K562 (cell line): ENCODE data around the gene ZWINT. TPM values are rescaled to one million over a fixed set of nuclear protein-coding genes. Genes with fewer than 3 reads are reported as not detected.

Experiments
- ATAC-seq: fragments of 200-7000 bp; cut with Tn5 transposase; 3 replicates; pipeline ENCODE4 v1.9.1; 2020; ENCODE audit warnings: moderate library complexity
- BruUV-seq: library from RNA; stranded (reverse); fragments of 400-500 nt; replicated peaks from 2 replicates; lab custom pipeline; 2021; lab: Mats Ljungman, UMichigan
- CTCF ChIA-PET: fragments of 300-600 bp; formaldehyde crosslinking; extraction: SDS; loops from one replicate; lab custom pipeline; 2021; ENCODE audit warnings: low intra/inter-chr PET ratio; lab: Yijun Ruan, JAX
- POLR2A ChIA-PET: fragments of 300-600, 350-650 bp; sonication (Branson Sonifier 250); formaldehyde crosslinking; extraction: SDS; loops from one replicate; lab custom pipeline; 2021; ENCODE audit warnings: antibody characterized with exemption, inconsistent platforms; lab: Yijun Ruan, JAX
- DNase-seq, 4 experiments: peaks; one replicate each; pipeline versions ENCODE4 v3.0.0 to v3.0.0-alpha.2; 2011 to 2018; ENCODE audit warnings: low spot score in 3 of 4, mixed read lengths in 3 of 4; ENCODE audit errors: extremely low read depth in 1 of 4
- FAIRE-seq: peaks from 2 replicates; lab custom pipeline; 2011; peaks lifted over from hg19 to GRCh38; lab: Jason Lieb, UNC
- H2AFZ ChIP-seq: 2 replicates; pipeline ENCODE4 v1.6.0; 2011; ENCODE audit warnings: low read depth, low read length, control low read depth, inconsistent platforms
- H3K27ac ChIP-seq: fragments of 200-600 bp; 3 replicates; pipeline ENCODE4 v1.8.0; 2011; ENCODE audit warnings: low read depth, mild to moderate bottlenecking, control low read depth, inconsistent platforms, low read length, moderate library complexity, mixed read lengths; ENCODE audit errors: extremely low read depth
- H3K27me3 ChIP-seq, 2 experiments: fragments of 300-600 bp in 1 of 2; 2 replicates in 1 of 2; 3 replicates in 1 of 2; pipeline versions ENCODE4 v1.6.0 to v1.8.0; 2011; ENCODE audit warnings: inconsistent platforms in 2 of 2, low read length in 2 of 2, mild to moderate bottlenecking in 1 of 2, mixed read lengths in 1 of 2, moderate library complexity in 1 of 2; ENCODE audit not compliant: control insufficient read depth in 2 of 2, insufficient read depth in 2 of 2
- H3K36me3 ChIP-seq: fragments of 300-600 bp; 3 replicates; pipeline ENCODE4 v1.8.0; 2011; ENCODE audit warnings: mild to moderate bottlenecking, low read length, inconsistent platforms; ENCODE audit not compliant: control insufficient read depth, insufficient read depth
- H3K4me1 ChIP-seq, 2 experiments: fragments of 200-600 bp in 1 of 2; replicated peaks in 1 of 2; 2 replicates in 1 of 2; 3 replicates in 1 of 2; pipeline versions ENCODE4 v1.5.1 to v1.8.0; 2011; ENCODE audit warnings: inconsistent platforms in 2 of 2, low read length in 2 of 2, mild to moderate bottlenecking in 1 of 2, mixed read lengths in 1 of 2, moderate library complexity in 1 of 2; ENCODE audit not compliant: control insufficient read depth in 2 of 2, insufficient read depth in 2 of 2
- H3K4me2 ChIP-seq: 2 replicates; pipeline ENCODE4 v1.6.1; 2011; ENCODE audit warnings: low read length, control low read depth, inconsistent platforms, mixed read lengths; ENCODE audit not compliant: insufficient read depth
- H3K4me3 ChIP-seq: fragments of 200-600 bp; sonication (generic), shearing (Covaris generic); 2 replicates; pipeline ENCODE4 v1.5.1; 2016; ENCODE audit warnings: control low read depth, inconsistent platforms
- H3K79me2 ChIP-seq: fragments of 200-600 bp; 3 replicates; pipeline ENCODE4 v1.8.0; 2011; ENCODE audit warnings: low read length, inconsistent platforms; ENCODE audit not compliant: control insufficient read depth, insufficient read depth
- H3K9ac ChIP-seq, 2 experiments: 2 replicates each; pipeline versions ENCODE4 v1.6.0 to v1.6.1; 2011; ENCODE audit warnings: low read depth in 2 of 2, low read length in 2 of 2, control low read depth in 1 of 2, inconsistent platforms in 1 of 2, mild to moderate bottlenecking in 1 of 2, mixed read lengths in 1 of 2; ENCODE audit not compliant: insufficient read depth in 1 of 2
- H3K9me1 ChIP-seq: one replicate; pipeline ENCODE4 v1.6.0; 2011; ENCODE audit warnings: inconsistent platforms, mild to moderate bottlenecking, low read length, moderate library complexity; ENCODE audit not compliant: control insufficient read depth, insufficient read depth
- H3K9me3 ChIP-seq: replicated peaks from 2 replicates; pipeline ENCODE4 v1.5.1; 2011; ENCODE audit warnings: low read depth, low read length, inconsistent platforms; ENCODE audit not compliant: control insufficient read depth, insufficient read depth
- H4K20me1 ChIP-seq: replicated peaks from 2 replicates; pipeline ENCODE4 v1.6.1; 2011; ENCODE audit warnings: low read length, inconsistent platforms, mixed read lengths; ENCODE audit not compliant: control insufficient read depth, insufficient read depth
- C11orf30 ChIP-seq: fragments of 450-650 bp; IDR thresholded peaks from 2 replicates; pipeline ENCODE4 v1.6.1; 2016; ENCODE audit warnings: low read depth, mild to moderate bottlenecking
- HDAC6 ChIP-seq: IDR thresholded peaks from 2 replicates; pipeline ENCODE4 v1.6.1; 2012; ENCODE audit warnings: low read depth, mild to moderate bottlenecking, control low read depth, inconsistent platforms, low read length, moderate library complexity
- HLTF ChIP-seq: fragments of 450-650 bp; IDR thresholded peaks from 2 replicates; pipeline ENCODE4 v1.6.1; 2016
- MCM5 ChIP-seq: fragments of 450-650 bp; IDR thresholded peaks from 2 replicates; pipeline ENCODE4 v1.6.1; 2016; ENCODE audit warnings: low read depth
- MECOM ChIP-seq: fragments of 250-450 bp; sonication (Bioruptor Pico); IDR thresholded peaks from 2 replicates; pipeline ENCODE4 v1.8.0; 2022; ENCODE audit warnings: inconsistent platforms
- NR0B1 ChIP-seq: fragments of 450-650 bp; IDR thresholded peaks from one replicate; pipeline ENCODE4 v1.6.1; 2018; ENCODE audit warnings: mild to moderate bottlenecking, moderate library complexity; ENCODE audit not compliant: partially characterized antibody
- RBFOX2 ChIP-seq: fragments of 200-400 bp; formaldehyde crosslinking; IDR thresholded peaks from 2 replicates; pipeline ENCODE4 v1.6.1; 2017; ENCODE audit warnings: low read depth, mild to moderate bottlenecking, low read length, moderate library complexity
- TCF15 ChIP-seq: fragments of 250-450 bp; sonication (Bioruptor Pico); IDR thresholded peaks from 2 replicates; pipeline ENCODE4 v1.8.0; 2022; ENCODE audit warnings: moderate library complexity, mild to moderate bottlenecking, inconsistent platforms
- TGIF2 ChIP-seq: sonication (generic); formaldehyde crosslinking; IDR thresholded peaks from 2 replicates; pipeline ENCODE4 v1.8.1; 2022; ENCODE audit warnings: mild to moderate bottlenecking, missing genetic modification reagents, moderate library complexity
- TRIM25 ChIP-seq: fragments of 450-650 bp; IDR thresholded peaks from 2 replicates; pipeline ENCODE4 v1.7.0; 2016; ENCODE audit warnings: borderline replicate concordance
- TRIM28 ChIP-seq: fragments of 450-650 bp; IDR thresholded peaks from 2 replicates; pipeline ENCODE4 v1.6.1; 2017
- TSHZ1 ChIP-seq: fragments of 250-450 bp; sonication (Bioruptor Pico); IDR thresholded peaks from 2 replicates; pipeline ENCODE4 v1.4.0; 2020; ENCODE audit warnings: mild to moderate bottlenecking, moderate library complexity
- ZBED1 ChIP-seq: IDR thresholded peaks from 2 replicates; pipeline ENCODE4 v1.6.1; 2014
- WGBS: fragments of 100-300 bp; shearing (Covaris generic); methylation state at CpG from one replicate; pipeline ENCODE4 v1.1.6; 2016; ENCODE audit warnings: low coverage, mixed read lengths; ENCODE audit not compliant: insufficient coverage; ENCODE audit errors: missing lambda C conversion rate; 5-methylcytosine and 5-hydroxymethylcytosine counted together
- in situ Hi-C: fragments of 300-500 bp; cut with MboI; formaldehyde crosslinking; loops from 4 replicates; pipeline ENCODE4 v1.15.0; 2018; ENCODE audit warnings: inconsistent platforms, mixed read lengths
- intact Hi-C: fragments of 100-400 bp; cut with micrococcal nuclease; formaldehyde crosslinking; loops from 2 replicates; pipeline ENCODE4 v1.14.2; 2022
- polyA plus RNA-seq, 8 experiments: library from polyadenylated mRNA; depleted of rRNA in 4 of 8; stranded (reverse) in 5 of 8; unstranded in 3 of 8; fragments of >200 nt; fragmentation: Nextera tagmentation in 2 of 8; fragmentation: Illumina TruSeq in 1 of 8; extraction: Ambion mirVana in 2 of 8; extraction: Trizol in 1 of 8; gene quantifications; 2 replicates each; pipeline versions ENCODE4 v1.2.1 to v1.2.3, GENCODE V29; 2011 to 2014; ENCODE audit warnings: inconsistent platforms in 1 of 8, missing spikeins in 1 of 8
- total RNA-seq, 7 experiments: library from RNA; depleted of rRNA in 6 of 7; stranded (reverse); fragments of >200 nt in 6 of 7; fragmentation: Illumina TruSeq in 2 of 7; extraction: Trizol in 2 of 7; gene quantifications; 2 replicates each; pipeline versions ENCODE4 v1.2.1 to v1.2.3, GENCODE V29; 2011 to 2021; ENCODE audit warnings: low replicate concordance in 1 of 7

The ZWINT gene
- total and polyA plus RNA-seq, 9 of the 15 experiments (the other 6 are each of a cell fraction or from before 2014, with no cell fraction given): 122 to 245 (median 160) TPM

GRCh38 chr10:56370217-56371113, 9.4 kb upstream of the ZWINT start (continued):
- TF ChIP-seq NR0B1 (no peak), RBFOX2 (no peak)

GRCh38 chr10:56360583-56360966, 484 bp downstream of the ZWINT start:
- ATAC-seq (no peak), FAIRE-seq (no peak), DNase-seq (peak in 1 of 4 experiments; percentile 7)
- Histone ChIP-seq H3K27me3 (no peaks in the 10 kb centered on the region), H3K27ac (peak overlapping the region; percentile 79), H2AFZ (peak overlapping the region; percentile 88), H3K79me2 (peaks cover 35% of the 10 kb centered on the region), H3K4me1 (peaks cover 6 to 8% of the 10 kb centered on the region in 2 experiments; a peak in 2 of 5 replicates), H4K20me1 (no peaks in the 10 kb centered on the region), H3K36me3 (peaks cover 42% of the 10 kb centered on the region), H3K9me1 (no peaks in the 10 kb centered on the region), H3K9ac (peak overlapping the region; percentile 95 to 98), H3K4me2 (peak overlapping the region; percentile 98), H3K4me3 (peak overlapping the region; percentile 65), H3K9me3 (no peaks in the 10 kb centered on the region)
- POLR2A ChIA-PET: interaction anchor here (1.2 to 2.8 kb wide), 3 partner anchors 10 to 14 kb away, joined by 4 to 21 read pairs (median 9); no protein-coding TSS in a partner anchor
- WGBS: 1% methylated on average over 6 of the region's 6 CpGs
- BruUV-seq: TSS peak; percentile 49
- CTCF ChIA-PET: no interaction called here
- in situ Hi-C loops: no loop called here
- intact Hi-C loops: loop anchor here (5.0 kb wide), 1 partner anchor 1907 kb away; the partner anchor contains the start of genes CISD1 and IPMK
- TF ChIP-seq TSHZ1 (CRISPR knock-in tag) (no peak), MCM5 (no peak), MECOM (CRISPR knock-in tag) (no peak), TCF15 (CRISPR knock-in tag) (no peak), TRIM25 (no peak), TRIM28 (no peak), C11orf30 (no peak), HDAC6 (no peak), TGIF2 (CRISPR knock-in tag) (0 out of 2 replicates have a peak, but pooled peaks have one; percentile 22), HLTF (no peak), ZBED1 (no peak)
